ENCODE data around the gene CASP8.

DNA sequence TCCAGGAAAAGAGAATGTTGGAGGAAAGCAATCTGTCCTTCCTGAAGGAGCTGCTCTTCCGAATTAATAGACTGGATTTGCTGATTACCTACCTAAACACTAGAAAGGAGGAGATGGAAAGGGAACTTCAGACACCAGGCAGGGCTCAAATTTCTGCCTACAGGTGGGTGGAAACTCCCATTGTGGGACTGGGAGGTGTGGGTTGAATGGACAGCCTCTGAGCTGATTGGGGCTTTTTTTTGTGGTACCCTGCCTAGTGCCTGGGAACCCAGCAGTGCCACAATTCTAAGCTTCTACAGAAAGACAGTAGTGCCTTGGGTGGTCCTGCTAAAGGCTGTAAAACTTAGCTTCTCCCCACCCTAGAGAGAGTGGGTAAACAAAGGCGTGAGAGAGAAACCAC lies 6.3 kb downstream of the CASP8 start:
- TF ChIP-seq, protein P1, sequence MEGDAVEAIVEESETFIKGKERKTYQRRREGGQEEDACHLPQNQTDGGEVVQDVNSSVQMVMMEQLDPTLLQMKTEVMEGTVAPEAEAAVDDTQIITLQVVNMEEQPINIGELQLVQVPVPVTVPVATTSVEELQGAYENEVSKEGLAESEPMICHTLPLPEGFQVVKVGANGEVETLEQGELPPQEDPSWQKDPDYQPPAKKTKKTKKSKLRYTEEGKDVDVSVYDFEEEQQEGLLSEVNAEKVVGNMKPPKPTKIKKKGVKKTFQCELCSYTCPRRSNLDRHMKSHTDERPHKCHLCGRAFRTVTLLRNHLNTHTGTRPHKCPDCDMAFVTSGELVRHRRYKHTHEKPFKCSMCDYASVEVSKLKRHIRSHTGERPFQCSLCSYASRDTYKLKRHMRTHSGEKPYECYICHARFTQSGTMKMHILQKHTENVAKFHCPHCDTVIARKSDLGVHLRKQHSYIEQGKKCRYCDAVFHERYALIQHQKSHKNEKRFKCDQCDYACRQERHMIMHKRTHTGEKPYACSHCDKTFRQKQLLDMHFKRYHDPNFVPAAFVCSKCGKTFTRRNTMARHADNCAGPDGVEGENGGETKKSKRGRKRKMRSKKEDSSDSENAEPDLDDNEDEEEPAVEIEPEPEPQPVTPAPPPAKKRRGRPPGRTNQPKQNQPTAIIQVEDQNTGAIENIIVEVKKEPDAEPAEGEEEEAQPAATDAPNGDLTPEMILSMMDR (IDR thresholded peaks at IDR 0.05): no peak
- no peak for TF ChIP-seq POLR2A (IDR thresholded peaks at IDR 0.05)
